SK-N-SH (cell line): ENCODE measurements around the gene LAMA4. TPM values are rescaled to one million over a fixed set of nuclear protein-coding genes. Genes with fewer than 3 reads are reported as not detected.

Experiments
- CTCF ChIA-PET: fragments of 300-600, 350-600 bp; formaldehyde crosslinking; extraction: SDS; loops from one replicate; lab custom pipeline; 2021; lab: Yijun Ruan, JAX
- POLR2A ChIA-PET: fragments of 350-600 bp; sonication (Branson Sonifier 250); formaldehyde crosslinking; extraction: SDS; loops from one replicate; lab custom pipeline; 2020; ENCODE audit warnings: antibody characterized with exemption, inconsistent platforms; lab: Yijun Ruan, JAX
- DNase-seq: peaks from one replicate; pipeline ENCODE4 v3.0.0; 2012
- H2AFZ ChIP-seq: fragments of 200-600 bp; sonication (generic); 2 replicates; pipeline ENCODE4 v1.8.1; 2016; ENCODE audit warnings: antibody characterized with exemption, mild to moderate bottlenecking, low read depth
- H3F3A ChIP-seq: fragments of 200-600 bp; sonication (generic); replicated peaks from 2 replicates; pipeline ENCODE3; 2016; ENCODE audit warnings: antibody characterized with exemption, mild to moderate bottlenecking; ENCODE audit not compliant: insufficient read depth
- H3K27ac ChIP-seq, 2 experiments: fragments of 200-500 bp in 1 of 2; fragments of 200-600 bp in 1 of 2; sonication (Bioruptor generic) in 1 of 2; sonication (generic), shearing (Covaris generic) in 1 of 2; 2 replicates each; pipeline versions ENCODE4 v1.5.1 to v1.6.1; 2014 to 2016; ENCODE audit warnings: low read depth in 2 of 2, inconsistent platforms in 1 of 2, low read length in 1 of 2, mild to moderate bottlenecking in 1 of 2, mixed read lengths in 1 of 2
- H3K27me3 ChIP-seq: fragments of 200-600 bp; sonication (generic), shearing (Covaris generic); 2 replicates; pipeline ENCODE4 v1.6.1; 2016; ENCODE audit warnings: mixed run types; ENCODE audit not compliant: insufficient read depth
- H3K36me3 ChIP-seq, 2 experiments: fragments of 200-500 bp in 1 of 2; fragments of 200-600 bp in 1 of 2; sonication (Bioruptor generic) in 1 of 2; sonication (generic) in 1 of 2; replicated peaks in 1 of 2; 2 replicates each; pipeline versions ENCODE3 to v1.5.1; 2014 to 2016; ENCODE audit warnings: low read length in 1 of 2, mild to moderate bottlenecking in 1 of 2; ENCODE audit not compliant: insufficient read depth in 2 of 2, control insufficient read depth in 1 of 2
- H3K4me1 ChIP-seq, 2 experiments: fragments of 200-500 bp in 1 of 2; fragments of 200-600 bp in 1 of 2; sonication (Bioruptor generic) in 1 of 2; sonication (generic), shearing (Covaris generic) in 1 of 2; 2 replicates each; pipeline versions ENCODE4 v1.5.1 to v1.6.1; 2014 to 2016; ENCODE audit warnings: low read depth in 1 of 2, low read length in 1 of 2, mixed run types in 1 of 2; ENCODE audit not compliant: insufficient read depth in 2 of 2, control insufficient read depth in 1 of 2
- H3K4me2 ChIP-seq: fragments of 200-600 bp; sonication (generic), shearing (Covaris generic); 2 replicates; pipeline ENCODE4 v1.6.1; 2017; ENCODE audit warnings: mixed run types
- H3K4me3 ChIP-seq, 2 experiments: fragments of 200-500 bp in 1 of 2; fragments of 200-600 bp in 1 of 2; sonication (Bioruptor generic) in 1 of 2; sonication (generic), shearing (Covaris generic) in 1 of 2; 2 replicates each; pipeline versions ENCODE4 v1.5.1 to v1.8.1; 2014 to 2016; ENCODE audit warnings: low read depth in 2 of 2, inconsistent platforms in 1 of 2, low read length in 1 of 2, mild to moderate bottlenecking in 1 of 2, mixed read lengths in 1 of 2, moderate library complexity in 1 of 2
- H3K79me2 ChIP-seq: fragments of 200-600 bp; sonication (generic); 2 replicates; pipeline ENCODE4 v1.8.1; 2017; ENCODE audit warnings: mild to moderate bottlenecking; ENCODE audit not compliant: insufficient read depth
- H3K9ac ChIP-seq: fragments of 200-600 bp; sonication (generic); 2 replicates; pipeline ENCODE4 v1.6.1; 2017; ENCODE audit warnings: mixed run types
- H3K9me2 ChIP-seq: fragments of 200-600 bp; sonication (generic); 2 replicates; pipeline ENCODE4 v1.6.1; 2017; ENCODE audit warnings: mixed run types
- H3K9me3 ChIP-seq: fragments of 200-600 bp; sonication (generic); 2 replicates; pipeline ENCODE4 v1.6.1; 2017; ENCODE audit warnings: mixed run types, mild to moderate bottlenecking, moderate library complexity
- H4K20me1 ChIP-seq: fragments of 200-600 bp; sonication (generic); 2 replicates; pipeline ENCODE4 v1.6.1; 2017; ENCODE audit warnings: mild to moderate bottlenecking, mixed run types; ENCODE audit not compliant: insufficient read depth
- ELF1 ChIP-seq: IDR thresholded peaks from 2 replicates; pipeline ENCODE4 v1.4.0; 2012
- EP300 ChIP-seq, 2 experiments: IDR thresholded peaks; 2 replicates each; pipeline versions ENCODE4 v1.4.0 to v1.6.1; 2012; ENCODE audit warnings: borderline replicate concordance in 1 of 2, low read depth in 1 of 2, low read length in 1 of 2
- EZH2phosphoT487 ChIP-seq: fragments of 200-600 bp; sonication (generic); IDR thresholded peaks from 2 replicates; pipeline ENCODE4 v1.6.1; 2017; ENCODE audit warnings: low read depth, mixed run types, mild to moderate bottlenecking, antibody characterized with exemption, moderate library complexity, borderline replicate concordance
- FOSL2 ChIP-seq: IDR thresholded peaks from 2 replicates; pipeline ENCODE4 v1.4.0; 2012; ENCODE audit warnings: low read depth, mild to moderate bottlenecking, moderate library complexity, borderline replicate concordance
- FOXJ3 ChIP-seq: sonication (generic); formaldehyde crosslinking; IDR thresholded peaks from 2 replicates; pipeline ENCODE4 v1.5.1; 2020; ENCODE audit warnings: mild to moderate bottlenecking, missing genetic modification reagents
- GABPA ChIP-seq: IDR thresholded peaks from 2 replicates; pipeline ENCODE4 v1.4.0; 2012; ENCODE audit warnings: low read depth, mild to moderate bottlenecking
- GATA2 ChIP-seq: sonication (generic); formaldehyde crosslinking; IDR thresholded peaks from 2 replicates; pipeline ENCODE4 v1.5.0; 2020; ENCODE audit warnings: mild to moderate bottlenecking, missing genetic modification reagents
- MXI1 ChIP-seq: IDR thresholded peaks from 2 replicates; pipeline ENCODE4 v1.6.1; 2012; ENCODE audit warnings: mild to moderate bottlenecking, low read depth, low read length, improper control_type of control experiment
- NRF1 ChIP-seq: IDR thresholded peaks from 2 replicates; pipeline ENCODE4 v1.6.1; 2012; ENCODE audit warnings: low read depth, mild to moderate bottlenecking, low read length
- TAF1 ChIP-seq: IDR thresholded peaks from 2 replicates; pipeline ENCODE4 v1.6.1; 2012; ENCODE audit warnings: low read depth, mild to moderate bottlenecking, low read length, moderate library complexity, borderline replicate concordance
- TEAD4 ChIP-seq: IDR thresholded peaks from 2 replicates; pipeline ENCODE4 v1.4.0; 2012; ENCODE audit warnings: mild to moderate bottlenecking, borderline replicate concordance; ENCODE audit not compliant: insufficient read depth
- YY1 ChIP-seq: IDR thresholded peaks from 2 replicates; pipeline ENCODE4 v1.4.0; 2012; ENCODE audit warnings: low read depth, mild to moderate bottlenecking
- ZBTB33 ChIP-seq: IDR thresholded peaks from 2 replicates; pipeline ENCODE4 v1.4.0; 2012; ENCODE audit warnings: low read depth, borderline replicate concordance
- WGBS: methylation state at CpG from one replicate; pipeline ENCODE4 v1.1.6; 2017; ENCODE audit warnings: low lambda C conversion rate; 5-methylcytosine and 5-hydroxymethylcytosine counted together
- polyA plus RNA-seq, 3 experiments: library from polyadenylated mRNA; depleted of rRNA; stranded (reverse); fragments of >200 nt; gene quantifications; 2 replicates each; pipeline ENCODE4 v1.2.3, GENCODE V29; 2012

LAMA4 gene
- polyA plus RNA-seq, 1 of the 3 experiments (the other 2 are of a cell fraction) = 9.4 TPM

GRCh38 chr6:112100561-112100960, 153.8 kb downstream of the LAMA4 start:
- Histone ChIP-seq H3K9ac (no peak overlapping the region), H3K9me2 (no peaks in the 10 kb centered on the region), H3K27me3 (no peaks in the 10 kb centered on the region), H3K27ac (no peak overlapping the region), H4K20me1 (no peaks in the 10 kb centered on the region), H3K79me2 (no peaks in the 10 kb centered on the region; the same call in 1 of the 2 replicates), H3K36me3 (peaks cover 16 to 31% of the 10 kb centered on the region in 2 experiments), H3K4me1 (no peaks in the 10 kb centered on the region), H3F3A (no peaks in the 10 kb centered on the region), H3K4me3 (no peak overlapping the region), H2AFZ (no peak overlapping the region), H3K4me2 (no peak overlapping the region), H3K9me3 (no peaks in the 10 kb centered on the region)
- 95% methylated on average over 4 of the region's 4 CpGs for WGBS
- CTCF ChIA-PET = no interaction called here
- POLR2A ChIA-PET = no interaction called here
- TF ChIP-seq YY1 (no peak), EP300 (IDR thresholded peaks at IDR 0.05; ENCODE audit: borderline replicate concordance in 1 of 2, low read depth in 1 of 2, low read length in 1 of 2) (no peak), GATA2 (no peak), NRF1 (no peak), FOXJ3 (no peak), ZBTB33 (no peak), FOSL2 (no peak), TAF1 (no peak)
- no peak for DNase-seq

- WGBS = 78% methylated on average over 2 of the region's 2 CpGs
- H2AFZ ChIP-seq = no peak overlapping the region
- no peak overlapping the region for H3K4me3 ChIP-seq
- no peak overlapping the region for H3K27ac ChIP-seq
- POLR2A ChIA-PET = no interaction called here
- H3K9me2 ChIP-seq = no peaks in the 10 kb centered on the region
- TF ChIP-seq ZBTB33 (no peak), EZH2phosphoT487 (no peak), TEAD4 (no peak), EP300 (IDR thresholded peaks at IDR 0.05; ENCODE audit: borderline replicate concordance in 1 of 2, low read depth in 1 of 2, low read length in 1 of 2) (no peak), GABPA (no peak), MXI1 (no peak), FOSL2 (no peak), ELF1 (no peak)
- TF ChIP-seq, all 33 proteins: peak for 0
- no peaks in the 10 kb centered on the region for H3F3A ChIP-seq
- no peaks in the 10 kb centered on the region for H3K4me1 ChIP-seq
- no peak for DNase-seq
- H3K4me2 ChIP-seq = no peak overlapping the region
- peaks cover 16 to 19% of the 10 kb centered on the region in 2 experiments for H3K36me3 ChIP-seq
- H3K27me3 ChIP-seq = no peaks in the 10 kb centered on the region
- H3K9ac ChIP-seq = no peak overlapping the region
- CTCF ChIA-PET = interaction anchor here (1.3 to 2.2 kb wide), 2 partner anchors 10 to 66 kb away, joined by 3 to 9 read pairs; partner anchors contain the start of genes FAM229B and TUBE1
- no peaks in the 10 kb centered on the region for H3K79me2 ChIP-seq
- no peaks in the 10 kb centered on the region for H4K20me1 ChIP-seq
- H3K9me3 ChIP-seq = no peaks in the 10 kb centered on the region
These were observed 157.5 kb downstream of the LAMA4 start for GRCh38 chr6:112096901-112097300.
